ENCODE data around the gene CNPY1.

GRCh38 chr7:155549226-155549625 lies 2.9 kb upstream of the CNPY1 start:
- TF ChIP-seq RCOR1 (IDR thresholded peaks at IDR 0.05; ENCODE audit: low read depth, low read length), result no peak
- no peak for TF ChIP-seq CTCF (IDR thresholded peaks at IDR 0.05)
